Progenitor cell of endocrine pancreas (in vitro differentiated cells): ENCODE data around the gene FOCAD. TPM values are rescaled to one million over a fixed set of nuclear protein-coding genes. Genes with fewer than 3 reads are reported as not detected.

Experiments
- DNase-seq: peaks from one replicate; pipeline ENCODE4 v3.0.0; 2021; ENCODE audit warnings: low spot score; ENCODE audit not compliant: unreplicated experiment
- H3K27ac Mint-ChIP-seq: 2 replicates; pipeline ENCODE4 v1.8.0; 2021; ENCODE audit warnings: mild to moderate bottlenecking, moderate library complexity, mixed read lengths
- H3K27me3 Mint-ChIP-seq: 2 replicates; pipeline ENCODE4 v1.8.0; 2021; ENCODE audit warnings: mixed read lengths
- H3K36me3 Mint-ChIP-seq: 2 replicates; pipeline ENCODE4 v1.8.0; 2022; ENCODE audit warnings: mixed read lengths; ENCODE audit not compliant: insufficient read depth
- H3K4me1 Mint-ChIP-seq: 2 replicates; pipeline ENCODE4 v1.8.0; 2021; ENCODE audit warnings: low read depth, mixed read lengths
- H3K4me3 Mint-ChIP-seq: 2 replicates; pipeline ENCODE4 v1.8.0; 2021; ENCODE audit warnings: low read depth, mild to moderate bottlenecking, moderate library complexity, mixed read lengths
- H3K9me3 Mint-ChIP-seq: 2 replicates; pipeline ENCODE4 v1.8.0; 2021; ENCODE audit warnings: low read depth, mixed read lengths
- CTCF ChIP-seq: fragments of 200-600 bp; sonication (generic); IDR thresholded peaks from one replicate; pipeline ENCODE4 v1.5.0; 2021; ENCODE audit warnings: antibody characterized with exemption, mild to moderate bottlenecking; ENCODE audit not compliant: unreplicated experiment
- microRNA-seq: library from miRNA; unstranded; fragments of <30 nt; microRNA quantifications from one replicate; pipeline ENCODE4 v1.1.0, GENCODE V29; 2020; ENCODE audit warnings: borderline number of aligned reads; ENCODE audit not compliant: unreplicated experiment
- total RNA-seq: library from RNA; stranded (reverse); gene quantifications from 2 replicates; pipeline ENCODE4 v1.2.1, GENCODE V29; 2021

Gene FOCAD
- total RNA-seq, 1 donor from 2014 or later = 68.2 TPM

GRCh38 chr9:21043841-21044240 lies 359.8 kb downstream of the FOCAD start:
- Mint-ChIP-seq H3K4me3 (no peak overlapping the region), H3K27me3 (no peaks in the 10 kb centered on the region), H3K4me1 (no peaks in the 10 kb centered on the region), H3K27ac (no peak overlapping the region), H3K36me3 (no peaks in the 10 kb centered on the region), H3K9me3 (no peaks in the 10 kb centered on the region)
- no peak for DNase-seq
- TF ChIP-seq CTCF = no peak

Small RNAs within 50 kb of the gene (microRNA-seq; reads per million reads assigned to microRNA genes)
- gene MIR491 = 51.9 reads per million, percentile 47 among the genes with 10 or more reads in this experiment

Other genes starting within 250 kb of the FOCAD start
- gene MLLT3, start 61.8 kb upstream of the FOCAD start, total RNA-seq = 23.8 and 25.8 TPM in 2 replicates